Kidney (tissue), 14 donors: ENCODE results near the gene ZNF780B. TPM values are rescaled to one million over a fixed set of nuclear protein-coding genes. Genes with fewer than 3 reads are reported as not detected.
A peak's percentile ranks its signal among the peaks of the same experiment; 100 is the strongest.

Experiments used
- DNase-seq, 5 donors: peaks; one replicate each; pipeline ENCODE4 v3.0.0-alpha.2; 2013 to 2020
- FAIRE-seq: peaks from 2 replicates; lab custom pipeline; 2012; peaks lifted over from hg19 to GRCh38; lab: Jason Lieb, UNC
- H3K27ac ChIP-seq, 2 donors: one replicate each; pipeline ENCODE4 v1.7.0; 2013; ENCODE audit warnings: low read depth in 2 of 2, low read length in 2 of 2, inconsistent platforms in 1 of 2
- H3K27me3 ChIP-seq: one replicate; pipeline ENCODE4 v1.7.1; 2013; ENCODE audit warnings: low read length, inconsistent platforms; ENCODE audit not compliant: control insufficient read depth, insufficient read depth
- H3K36me3 ChIP-seq, 3 donors: one replicate each; pipeline versions ENCODE4 v1.7.0 to v1.7.1; 2013; ENCODE audit warnings: low read length in 3 of 3, control low read depth in 1 of 3, inconsistent platforms in 1 of 3; ENCODE audit not compliant: insufficient read depth in 3 of 3, control insufficient read depth in 2 of 3
- H3K4me1 ChIP-seq, 3 donors: one replicate each; pipeline versions ENCODE4 v1.7.0 to v1.7.1; 2013; ENCODE audit warnings: low read length in 3 of 3, inconsistent platforms in 1 of 3, low read depth in 1 of 3; ENCODE audit not compliant: control insufficient read depth in 2 of 3, insufficient read depth in 2 of 3
- H3K4me3 ChIP-seq, 3 donors: one replicate each; pipeline versions ENCODE4 v1.7.0 to v1.8.1; 2013; ENCODE audit warnings: low read length in 3 of 3, control low read depth in 1 of 3, inconsistent platforms in 1 of 3
- H3K9ac ChIP-seq, 3 donors: one replicate each; pipeline versions ENCODE4 v1.7.0 to v1.7.1; 2013; ENCODE audit warnings: low read length in 3 of 3, control low read depth in 1 of 3, inconsistent platforms in 1 of 3
- H3K9me3 ChIP-seq, 3 donors: one replicate each; pipeline versions ENCODE4 v1.7.0 to v1.7.1; 2013; ENCODE audit warnings: low read length in 3 of 3, control low read depth in 1 of 3, inconsistent platforms in 1 of 3; ENCODE audit not compliant: control insufficient read depth in 2 of 3, insufficient read depth in 1 of 3
- CTCF ChIP-seq: IDR thresholded peaks from 3 replicates; pipeline ENCODE4 v1.5.1; 2012; ENCODE audit warnings: mild to moderate bottlenecking, moderate library complexity, borderline replicate concordance; ENCODE audit not compliant: insufficient read depth; ENCODE audit errors: extremely low read depth
- intact Hi-C: fragments of 100-400 bp; cut with DNase I; formaldehyde crosslinking; loops from one replicate; pipeline ENCODE4 v1.11.1; 2022
- polyA plus RNA-seq: library from polyadenylated mRNA; stranded (reverse); fragments of 350-450 nt; fragmentation: Illumina TruSeq; extraction: RNeasy Lipid Tissue Mini Kit (QIAGEN cat#74804); gene quantifications from one replicate; pipeline ENCODE4 v1.2.3, GENCODE V29; 2014; ENCODE audit warnings: low read depth, low replicate concordance; ENCODE audit not compliant: insufficient read depth
- total RNA-seq: library from RNA; stranded (reverse); fragmentation: NEBNext Ultra II Directional; extraction: Animal tissue kit (Norgen Biotek cat#: 25700); gene quantifications from one replicate; pipeline ENCODE4 v1.2.1, GENCODE V29; 2021
- donor health status: control.
- donor health status: control.
- donor health status: control.
- donor health status: control.
- donor health status: control.
- donor health status: DM: yes; HTN: yes; CAD: no.
- donor health status: Normal renal cell carcinoma (clear cell type).

ZNF780B gene
- total and polyA plus RNA-seq, 2 donors from 2014 or later = 4.6 to 33.2 TPM

- TF ChIP-seq CTCF = no peak
- Histone ChIP-seq H3K4me3 (no peak overlapping the region), H3K27ac (no peak overlapping the region), H3K4me1 (no peaks in the 10 kb centered on the region), H3K36me3 (peaks cover 17 to 51% (median 32%) of the 10 kb centered on the region in 3 donors), H3K27me3 (no peaks in the 10 kb centered on the region), H3K9me3 (peaks cover 1 to 29% (median 11%) of the 10 kb centered on the region in 3 donors), H3K9ac (no peak overlapping the region)
- FAIRE-seq (no peak), DNase-seq (no peak)
- intact Hi-C loops = no loop called here
Measured at GRCh38 chr19:40009674-40010073, 46.4 kb downstream of the ZNF780B start.

GRCh38 chr19:40006273-40006691 is 49.7 kb downstream of the ZNF780B start:
- no peak overlapping the region for H3K4me3 ChIP-seq
- H3K27ac ChIP-seq = no peak overlapping the region
- no peaks in the 10 kb centered on the region for H3K27me3 ChIP-seq
- peaks cover 8 to 40% (median 19%) of the 10 kb centered on the region in 3 donors for H3K36me3 ChIP-seq
- H3K9me3 ChIP-seq = peaks cover 0 to 3% (median 1%) of the 10 kb centered on the region in 3 donors
- no peak for TF ChIP-seq CTCF
- DNase-seq (peak in 1 of 5 donors; percentile 22), FAIRE-seq (no peak)
- intact Hi-C loops = no loop called here
- no peaks in the 10 kb centered on the region for H3K4me1 ChIP-seq
- no peak overlapping the region for H3K9ac ChIP-seq

GRCh38 chr19:40005691-40006272 is 50.2 kb downstream of the ZNF780B start:
- no peak for DNase-seq
- no peak for FAIRE-seq
- H3K27ac ChIP-seq = no peak overlapping the region

More at GRCh38 chr19:40005691-40006272, 50.2 kb downstream of the ZNF780B start:
- H3K4me1 ChIP-seq = no peaks in the 10 kb centered on the region
- intact Hi-C loops = no loop called here
- TF ChIP-seq CTCF = no peak
- no peak overlapping the region for H3K4me3 ChIP-seq
- H3K9me3 ChIP-seq = peaks cover 0 to 3% (median 1%) of the 10 kb centered on the region in 3 donors
- H3K36me3 ChIP-seq = peaks cover 8 to 40% (median 19%) of the 10 kb centered on the region in 3 donors
- no peak overlapping the region for H3K9ac ChIP-seq
- no peaks in the 10 kb centered on the region for H3K27me3 ChIP-seq
